ENCODE measurements around the gene TUBA4B.

Gene TUBA4B

GRCh38 chr2:219300022-219300421 is 47.0 kb downstream of the TUBA4B start:
- Histone ChIP-seq H3K4me3 (ENCODE audit: severe bottlenecking) (no peak overlapping the region), H3K27ac (ENCODE audit: poor library complexity, severe bottlenecking) (no peak overlapping the region), H3K4me1 (ENCODE audit: insufficient read depth, poor library complexity, severe bottlenecking) (no peaks in the 10 kb centered on the region), H3K36me3 (ENCODE audit: low read depth) (no peaks in the 10 kb centered on the region), H3K27me3 (ENCODE audit: insufficient read depth, poor library complexity, severe bottlenecking) (no peaks in the 10 kb centered on the region), H3K9me3 (ENCODE audit: severe bottlenecking) (no peaks in the 10 kb centered on the region)
- no peak for ATAC-seq (ENCODE audit: low read depth)
- no peak for DNase-seq (ENCODE audit: low spot score)
- TF ChIP-seq, protein P1, sequence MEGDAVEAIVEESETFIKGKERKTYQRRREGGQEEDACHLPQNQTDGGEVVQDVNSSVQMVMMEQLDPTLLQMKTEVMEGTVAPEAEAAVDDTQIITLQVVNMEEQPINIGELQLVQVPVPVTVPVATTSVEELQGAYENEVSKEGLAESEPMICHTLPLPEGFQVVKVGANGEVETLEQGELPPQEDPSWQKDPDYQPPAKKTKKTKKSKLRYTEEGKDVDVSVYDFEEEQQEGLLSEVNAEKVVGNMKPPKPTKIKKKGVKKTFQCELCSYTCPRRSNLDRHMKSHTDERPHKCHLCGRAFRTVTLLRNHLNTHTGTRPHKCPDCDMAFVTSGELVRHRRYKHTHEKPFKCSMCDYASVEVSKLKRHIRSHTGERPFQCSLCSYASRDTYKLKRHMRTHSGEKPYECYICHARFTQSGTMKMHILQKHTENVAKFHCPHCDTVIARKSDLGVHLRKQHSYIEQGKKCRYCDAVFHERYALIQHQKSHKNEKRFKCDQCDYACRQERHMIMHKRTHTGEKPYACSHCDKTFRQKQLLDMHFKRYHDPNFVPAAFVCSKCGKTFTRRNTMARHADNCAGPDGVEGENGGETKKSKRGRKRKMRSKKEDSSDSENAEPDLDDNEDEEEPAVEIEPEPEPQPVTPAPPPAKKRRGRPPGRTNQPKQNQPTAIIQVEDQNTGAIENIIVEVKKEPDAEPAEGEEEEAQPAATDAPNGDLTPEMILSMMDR (IDR thresholded peaks at IDR 0.05; ENCODE audit: poor library complexity, severe bottlenecking) = no peak

- Histone ChIP-seq H3K36me3 (ENCODE audit: low read depth) (no peaks in the 10 kb centered on the region), H3K4me1 (ENCODE audit: insufficient read depth, poor library complexity, severe bottlenecking) (no peaks in the 10 kb centered on the region), H3K27ac (ENCODE audit: poor library complexity, severe bottlenecking) (no peak overlapping the region), H3K4me3 (ENCODE audit: severe bottlenecking) (no peak overlapping the region), H3K27me3 (ENCODE audit: insufficient read depth, poor library complexity, severe bottlenecking) (no peaks in the 10 kb centered on the region), H3K9me3 (ENCODE audit: severe bottlenecking) (no peaks in the 10 kb centered on the region)
- ATAC-seq (ENCODE audit: low read depth) (no peak), DNase-seq (ENCODE audit: low spot score) (no peak)
- TF ChIP-seq, protein P1 (IDR thresholded peaks at IDR 0.05; ENCODE audit: poor library complexity, severe bottlenecking) = no peak
Observed at GRCh38 chr2:219302412-219302968, 49.4 kb downstream of the TUBA4B start.

DNA sequence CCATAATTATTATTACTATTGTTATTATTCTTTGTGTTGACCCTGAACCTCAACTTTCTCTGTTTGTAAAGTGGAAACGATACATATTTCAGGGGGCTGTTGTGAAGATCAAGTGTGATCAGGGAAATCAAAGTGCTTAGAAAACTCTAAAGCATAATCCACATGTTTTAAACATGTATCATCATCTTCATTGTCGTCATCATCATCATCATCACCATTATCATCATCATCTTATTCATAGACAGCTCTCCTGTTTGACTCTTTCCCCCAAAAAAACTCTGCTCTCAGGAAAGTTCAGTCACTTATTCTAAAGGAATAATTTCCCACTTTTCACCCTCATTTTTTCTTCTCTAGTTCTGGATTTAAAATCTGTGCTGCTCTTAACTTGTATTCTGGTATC is 51.2 kb downstream of the TUBA4B start:
- TF ChIP-seq, protein P1 (IDR thresholded peaks at IDR 0.05; ENCODE audit: poor library complexity, severe bottlenecking) = no peak
- DNase-seq (ENCODE audit: low spot score) = no peak
- no peaks in the 10 kb centered on the region for H3K4me1 ChIP-seq (ENCODE audit: insufficient read depth, poor library complexity, severe bottlenecking)
- ATAC-seq (ENCODE audit: low read depth) = no peak
- no peak overlapping the region for H3K27ac ChIP-seq (ENCODE audit: poor library complexity, severe bottlenecking)
- H3K27me3 ChIP-seq (ENCODE audit: insufficient read depth, poor library complexity, severe bottlenecking) = peaks cover 8% of the 10 kb centered on the region
- no peaks in the 10 kb centered on the region for H3K9me3 ChIP-seq (ENCODE audit: severe bottlenecking)
- no peak overlapping the region for H3K4me3 ChIP-seq (ENCODE audit: severe bottlenecking)
- no peaks in the 10 kb centered on the region for H3K36me3 ChIP-seq (ENCODE audit: low read depth)

DNA sequence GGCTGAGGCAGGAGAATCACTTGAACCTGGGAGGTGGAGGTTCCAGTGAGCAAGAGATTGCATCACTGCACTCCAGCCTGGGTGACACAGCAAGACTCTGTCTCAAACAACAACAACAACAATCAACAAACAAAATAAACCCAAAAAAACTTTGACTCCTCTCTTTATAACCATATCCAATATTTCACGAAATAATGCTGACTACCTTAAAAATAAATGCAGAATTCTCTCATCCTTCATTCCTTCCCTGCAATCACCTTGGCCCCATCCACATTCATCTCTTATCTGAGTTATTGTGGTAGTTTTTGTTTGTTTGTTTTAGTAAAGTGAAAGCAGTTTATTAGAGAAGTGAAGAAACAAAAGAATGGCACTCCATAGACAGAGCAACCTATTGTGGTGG is 53.0 kb downstream of the TUBA4B start:
- TF ChIP-seq, protein P1 (IDR thresholded peaks at IDR 0.05; ENCODE audit: poor library complexity, severe bottlenecking) = no peak
- H3K36me3 ChIP-seq (ENCODE audit: low read depth) = no peaks in the 10 kb centered on the region
- peaks cover 20% of the 10 kb centered on the region for H3K27me3 ChIP-seq (ENCODE audit: insufficient read depth, poor library complexity, severe bottlenecking)
- no peaks in the 10 kb centered on the region for H3K9me3 ChIP-seq (ENCODE audit: severe bottlenecking)
- ATAC-seq (ENCODE audit: low read depth) = no peak
- no peak for DNase-seq (ENCODE audit: low spot score)
- no peak overlapping the region for H3K27ac ChIP-seq (ENCODE audit: poor library complexity, severe bottlenecking)
- H3K4me3 ChIP-seq (ENCODE audit: severe bottlenecking) = no peak overlapping the region
- H3K4me1 ChIP-seq (ENCODE audit: insufficient read depth, poor library complexity, severe bottlenecking) = no peaks in the 10 kb centered on the region

Data from RWPE2 (cell line).